ENCODE measurements around the gene SH3GL1.

DNA sequence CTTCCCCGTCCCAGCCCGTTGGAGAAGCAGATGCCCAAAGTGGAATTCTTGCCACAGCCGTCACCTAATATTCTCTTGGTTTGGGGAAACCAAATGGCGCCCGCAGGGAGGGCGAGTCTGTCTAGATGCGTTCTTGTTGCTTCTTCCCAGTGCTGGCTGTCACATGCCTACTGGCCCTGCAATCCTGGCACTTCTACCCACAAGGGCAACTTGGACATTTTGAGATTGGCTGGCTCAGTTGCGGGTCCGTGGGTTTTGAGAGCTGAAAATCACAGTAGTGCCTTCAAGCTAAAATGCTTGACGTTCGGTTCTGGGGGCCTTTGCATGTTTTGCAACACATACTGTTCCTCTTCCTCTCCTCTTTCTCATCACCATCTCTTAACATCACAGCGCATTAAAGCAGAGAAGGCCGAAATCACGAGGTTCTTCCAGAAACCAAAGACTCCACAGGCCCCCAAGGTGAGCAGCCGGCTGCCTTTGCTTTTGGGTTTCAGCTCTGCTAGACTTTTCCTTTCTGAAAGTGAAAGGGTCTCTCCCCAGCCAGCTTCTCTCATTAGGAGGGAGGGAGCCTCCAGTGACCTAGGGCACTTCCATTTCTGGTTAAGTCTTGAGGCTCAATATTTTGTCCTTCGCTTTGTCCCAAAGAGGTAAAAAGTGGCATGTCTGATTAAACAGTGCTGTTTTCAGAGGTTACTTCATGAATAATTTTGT lies 23.2 kb upstream of the SH3GL1 start:
- TF ChIP-seq, protein P1, sequence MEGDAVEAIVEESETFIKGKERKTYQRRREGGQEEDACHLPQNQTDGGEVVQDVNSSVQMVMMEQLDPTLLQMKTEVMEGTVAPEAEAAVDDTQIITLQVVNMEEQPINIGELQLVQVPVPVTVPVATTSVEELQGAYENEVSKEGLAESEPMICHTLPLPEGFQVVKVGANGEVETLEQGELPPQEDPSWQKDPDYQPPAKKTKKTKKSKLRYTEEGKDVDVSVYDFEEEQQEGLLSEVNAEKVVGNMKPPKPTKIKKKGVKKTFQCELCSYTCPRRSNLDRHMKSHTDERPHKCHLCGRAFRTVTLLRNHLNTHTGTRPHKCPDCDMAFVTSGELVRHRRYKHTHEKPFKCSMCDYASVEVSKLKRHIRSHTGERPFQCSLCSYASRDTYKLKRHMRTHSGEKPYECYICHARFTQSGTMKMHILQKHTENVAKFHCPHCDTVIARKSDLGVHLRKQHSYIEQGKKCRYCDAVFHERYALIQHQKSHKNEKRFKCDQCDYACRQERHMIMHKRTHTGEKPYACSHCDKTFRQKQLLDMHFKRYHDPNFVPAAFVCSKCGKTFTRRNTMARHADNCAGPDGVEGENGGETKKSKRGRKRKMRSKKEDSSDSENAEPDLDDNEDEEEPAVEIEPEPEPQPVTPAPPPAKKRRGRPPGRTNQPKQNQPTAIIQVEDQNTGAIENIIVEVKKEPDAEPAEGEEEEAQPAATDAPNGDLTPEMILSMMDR (conservative IDR thresholded peaks at IDR 0.05; ENCODE audit: low read depth in 2 of 2) = no peak
- TF ChIP-seq EZH2 (IDR thresholded peaks at IDR 0.05; ENCODE audit: low read depth, unreplicated experiment) = no peak
- TF ChIP-seq NANOG (IDR thresholded peaks at IDR 0.05; ENCODE audit: borderline replicate concordance) = no peak
- TF ChIP-seq, protein P2, sequence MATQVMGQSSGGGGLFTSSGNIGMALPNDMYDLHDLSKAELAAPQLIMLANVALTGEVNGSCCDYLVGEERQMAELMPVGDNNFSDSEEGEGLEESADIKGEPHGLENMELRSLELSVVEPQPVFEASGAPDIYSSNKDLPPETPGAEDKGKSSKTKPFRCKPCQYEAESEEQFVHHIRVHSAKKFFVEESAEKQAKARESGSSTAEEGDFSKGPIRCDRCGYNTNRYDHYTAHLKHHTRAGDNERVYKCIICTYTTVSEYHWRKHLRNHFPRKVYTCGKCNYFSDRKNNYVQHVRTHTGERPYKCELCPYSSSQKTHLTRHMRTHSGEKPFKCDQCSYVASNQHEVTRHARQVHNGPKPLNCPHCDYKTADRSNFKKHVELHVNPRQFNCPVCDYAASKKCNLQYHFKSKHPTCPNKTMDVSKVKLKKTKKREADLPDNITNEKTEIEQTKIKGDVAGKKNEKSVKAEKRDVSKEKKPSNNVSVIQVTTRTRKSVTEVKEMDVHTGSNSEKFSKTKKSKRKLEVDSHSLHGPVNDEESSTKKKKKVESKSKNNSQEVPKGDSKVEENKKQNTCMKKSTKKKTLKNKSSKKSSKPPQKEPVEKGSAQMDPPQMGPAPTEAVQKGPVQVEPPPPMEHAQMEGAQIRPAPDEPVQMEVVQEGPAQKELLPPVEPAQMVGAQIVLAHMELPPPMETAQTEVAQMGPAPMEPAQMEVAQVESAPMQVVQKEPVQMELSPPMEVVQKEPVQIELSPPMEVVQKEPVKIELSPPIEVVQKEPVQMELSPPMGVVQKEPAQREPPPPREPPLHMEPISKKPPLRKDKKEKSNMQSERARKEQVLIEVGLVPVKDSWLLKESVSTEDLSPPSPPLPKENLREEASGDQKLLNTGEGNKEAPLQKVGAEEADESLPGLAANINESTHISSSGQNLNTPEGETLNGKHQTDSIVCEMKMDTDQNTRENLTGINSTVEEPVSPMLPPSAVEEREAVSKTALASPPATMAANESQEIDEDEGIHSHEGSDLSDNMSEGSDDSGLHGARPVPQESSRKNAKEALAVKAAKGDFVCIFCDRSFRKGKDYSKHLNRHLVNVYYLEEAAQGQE (IDR thresholded peaks at IDR 0.05; ENCODE audit: unreplicated experiment) = no peak
- TF ChIP-seq CREB1 (CRISPR knock-in tag; IDR thresholded peaks at IDR 0.05; ENCODE audit: low read depth) = no peak
- no peak for TF ChIP-seq POLR2AphosphoS5 (IDR thresholded peaks at IDR 0.05; ENCODE audit: low read depth)
